Aorta (tissue), 5 donors: ENCODE data around the gene RPGRIP1L. TPM values are rescaled to one million over a fixed set of nuclear protein-coding genes. Genes with fewer than 3 reads are reported as not detected.
A peak's percentile ranks its signal among the peaks of the same experiment; 100 is the strongest.
"Not testable (repeated sequence)": the region's sequence is repeated elsewhere in the genome, so short reads cannot be mapped to it uniquely, and the experiment has no call there.

ENCODE experiments used
- ATAC-seq: fragments of 200-7000 bp; cut with Tn5 transposase; one replicate; pipeline ENCODE4 v1.9.1; 2022; ENCODE audit warnings: moderate library complexity; ENCODE audit not compliant: low FRiP score
- DNase-seq, 2 donors: peaks; one replicate each; pipeline ENCODE4 v3.0.0-alpha.2; 2020
- H3K27ac ChIP-seq, 2 donors: one replicate each; pipeline ENCODE4 v1.5.1; 2013; ENCODE audit warnings: low read length in 2 of 2, mild to moderate bottlenecking in 2 of 2, moderate library complexity in 2 of 2, control low read depth in 1 of 2, inconsistent platforms in 1 of 2, low read depth in 1 of 2
- H3K27me3 ChIP-seq, 2 donors: one replicate each; pipeline ENCODE4 v1.6.1; 2013; ENCODE audit warnings: control low read depth in 1 of 2, low read length in 1 of 2, mild to moderate bottlenecking in 1 of 2, moderate library complexity in 1 of 2; ENCODE audit not compliant: insufficient read depth in 2 of 2, control insufficient read depth in 1 of 2
- H3K36me3 ChIP-seq, 2 donors: one replicate each; pipeline ENCODE4 v1.6.1; 2013; ENCODE audit warnings: control low read depth in 1 of 2, low read length in 1 of 2, mild to moderate bottlenecking in 1 of 2; ENCODE audit not compliant: insufficient read depth in 2 of 2, control insufficient read depth in 1 of 2
- H3K4me1 ChIP-seq, 2 donors: one replicate each; pipeline ENCODE4 v1.6.1; 2013; ENCODE audit warnings: low read length in 2 of 2, control low read depth in 1 of 2, mild to moderate bottlenecking in 1 of 2, moderate library complexity in 1 of 2; ENCODE audit not compliant: insufficient read depth in 2 of 2, control insufficient read depth in 1 of 2
- H3K4me3 ChIP-seq, 2 donors: one replicate each; pipeline ENCODE4 v1.5.1; 2013; ENCODE audit warnings: low read length in 2 of 2, control low read depth in 1 of 2, mild to moderate bottlenecking in 1 of 2
- H3K9me3 ChIP-seq: one replicate; pipeline ENCODE4 v1.6.1; 2013; ENCODE audit warnings: mild to moderate bottlenecking, low read length; ENCODE audit not compliant: control insufficient read depth
- WGBS, 2 donors: extraction: QIAGEN DNeasy Blood & Tissue Kit; methylation state at CpG; one replicate each; pipeline ENCODE4 v1.1.7; 2013; 5-methylcytosine and 5-hydroxymethylcytosine counted together
- intact Hi-C, 2 donors: fragments of 100-400 bp; cut with DNase I; formaldehyde crosslinking; loops; one replicate each; pipeline versions ENCODE4 v1.14.2 to v1.15.0; 2022
- polyA plus RNA-seq, 2 donors: library from polyadenylated mRNA; stranded (reverse); fragments of 200-250 nt; gene quantifications; one replicate each; pipeline ENCODE4 v1.2.3, GENCODE V29; 2013
- total RNA-seq, 2 donors: library from RNA; stranded (reverse); fragmentation: NEBNext Ultra II Directional; extraction: Animal tissue kit (Norgen Biotek cat#: 25700); gene quantifications; one replicate each; pipeline ENCODE4 v1.2.1, GENCODE V29; 2021
- donor health status: healthy with polysubstance abuse.
- donor health status: Bipolar disorder and iron deficiency.
- donor health status: DM: no; HTN: no; CAD: no.
- donor health status: DM: no; HTN: no; CAD: no.
- donor health status: DM: yes; HTN: yes; CAD: no.

The RPGRIP1L gene
- total and polyA plus RNA-seq, 4 donors: 1.4 to 7.3 (median 3.4) TPM

DNA sequence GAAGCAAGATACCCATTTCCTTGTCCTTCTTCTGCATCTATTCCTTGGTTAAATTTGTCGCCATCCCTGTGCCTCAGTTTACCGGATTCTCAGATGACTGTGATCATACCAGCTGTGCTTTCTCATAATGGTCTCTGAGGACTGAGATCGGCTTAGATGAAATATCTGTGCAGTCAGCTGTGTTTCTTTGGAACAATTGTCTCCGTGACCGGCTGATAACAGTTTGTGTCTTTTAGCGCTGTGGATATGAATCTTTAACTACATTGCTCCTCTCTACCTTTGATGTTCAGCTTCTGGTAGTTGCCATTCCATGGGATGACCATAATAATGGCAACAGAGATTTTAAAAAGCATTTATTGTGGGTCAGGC is 770 bp upstream of the RPGRIP1L start:
- ATAC-seq (no peak), DNase-seq (no peak)
- Histone ChIP-seq H3K27me3 (no peaks in the 10 kb centered on the region), H3K4me1 (peaks cover 0 to 5% of the 10 kb centered on the region in 2 donors), H3K27ac (no peak overlapping the region), H3K4me3 (peak overlapping the region; percentile 30 to 66), H3K9me3 (no peaks in the 10 kb centered on the region), H3K36me3 (no peaks in the 10 kb centered on the region)
- 6 to 8% methylated on average over 6 of the region's 6 CpGs for WGBS, 2 donors
- intact Hi-C loops: loop anchor here in 1 of 2 donors (5.0 kb wide), 1 partner anchor 197 kb away; no protein-coding TSS in a partner anchor

- H3K36me3 ChIP-seq, ATAC-seq, DNase-seq, H3K4me1 ChIP-seq, H3K27ac ChIP-seq, H3K9me3 ChIP-seq, H3K4me3 ChIP-seq, H3K27me3 ChIP-seq, intact Hi-C loops: not testable (repeated sequence)
- WGBS, 2 donors: 96 to 98% methylated on average over 9 to 31 of the region's 31 CpGs
These were observed 5.4 kb downstream of the RPGRIP1L start for GRCh38 chr16:53698271-53698670.

DNA sequence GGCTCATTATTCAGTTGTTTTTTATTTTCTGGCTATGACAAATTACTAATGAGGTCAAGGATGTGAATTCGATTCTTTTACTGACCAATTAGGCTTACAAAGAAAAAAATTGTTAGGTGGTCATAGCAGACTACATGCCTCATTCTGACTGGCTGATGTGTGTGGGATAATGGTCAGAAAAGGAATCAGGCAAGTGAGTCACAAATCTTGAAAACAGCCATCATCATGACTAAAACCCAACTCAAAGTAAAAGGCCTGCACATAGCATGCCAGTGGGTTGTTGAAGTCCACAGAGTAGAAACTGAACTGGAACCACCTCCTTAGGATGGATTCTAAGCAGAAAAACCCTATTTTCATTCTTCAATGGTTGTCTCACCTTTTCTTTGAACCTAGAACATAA is 8.6 kb downstream of the RPGRIP1L start:
- Histone ChIP-seq H3K9me3 (no peaks in the 10 kb centered on the region), H3K36me3 (peaks cover 0 to 2% of the 10 kb centered on the region in 2 donors), H3K27me3 (no peaks in the 10 kb centered on the region), H3K4me3 (no peak overlapping the region), H3K4me1 (no peaks in the 10 kb centered on the region), H3K27ac (no peak overlapping the region)
- DNase-seq (no peak), ATAC-seq (no peak)
- intact Hi-C loops: no loop called here
- 86 to 91% methylated on average over 1 of the region's 1 CpG for WGBS, 2 donors

GRCh38 chr16:53693320-53693719 is 10.3 kb downstream of the RPGRIP1L start:
- H3K27me3 ChIP-seq: no peaks in the 10 kb centered on the region
- no peaks in the 10 kb centered on the region for H3K9me3 ChIP-seq
- intact Hi-C loops: no loop called here
- WGBS, 2 donors: 83 to 93% methylated on average over 5 of the region's 5 CpGs
- no peaks in the 10 kb centered on the region for H3K4me1 ChIP-seq
- H3K4me3 ChIP-seq: no peak overlapping the region
- no peak overlapping the region for H3K27ac ChIP-seq
- DNase-seq (no peak), ATAC-seq (no peak)
- H3K36me3 ChIP-seq: peaks cover 0 to 2% of the 10 kb centered on the region in 2 donors

GRCh38 chr16:53692146-53692545 is 11.5 kb downstream of the RPGRIP1L start:
- H3K4me3 ChIP-seq: no peak overlapping the region
- peaks cover 0 to 2% of the 10 kb centered on the region in 2 donors for H3K36me3 ChIP-seq
- no peaks in the 10 kb centered on the region for H3K9me3 ChIP-seq
- no peak overlapping the region for H3K27ac ChIP-seq
- DNase-seq: no peak
- no peak for ATAC-seq
- WGBS, 2 donors: 91 to 93% methylated on average over 5 of the region's 5 CpGs
- H3K4me1 ChIP-seq: no peaks in the 10 kb centered on the region
- intact Hi-C loops: no loop called here
- H3K27me3 ChIP-seq: no peaks in the 10 kb centered on the region

DNA sequence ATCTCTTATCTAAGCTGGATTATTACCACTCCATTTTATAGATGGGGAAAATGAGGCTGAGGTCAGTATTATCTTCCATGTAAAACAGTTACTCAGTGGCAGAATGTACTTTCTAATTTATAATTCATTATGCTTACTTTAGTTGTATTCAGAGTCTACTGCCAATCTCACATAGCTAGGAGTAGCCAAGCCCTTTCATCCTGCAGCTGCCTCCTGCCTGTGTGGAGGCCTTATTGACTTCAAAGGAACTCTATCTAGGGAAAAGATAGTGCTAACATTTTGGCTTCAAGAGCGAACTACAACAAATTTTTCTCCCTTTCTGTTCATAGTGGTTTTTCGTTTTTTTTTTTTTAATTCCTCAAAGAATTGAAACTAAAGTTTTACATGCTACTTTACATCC is 12.9 kb downstream of the RPGRIP1L start:
- H3K4me1 ChIP-seq: no peaks in the 10 kb centered on the region
- no peak overlapping the region for H3K4me3 ChIP-seq
- intact Hi-C loops: no loop called here
- ATAC-seq (no peak), DNase-seq (no peak)
- H3K36me3 ChIP-seq: peaks cover 0 to 2% of the 10 kb centered on the region in 2 donors
- H3K27me3 ChIP-seq: no peaks in the 10 kb centered on the region
- WGBS, 2 donors: 91 to 94% methylated on average over 2 of the region's 2 CpGs
- no peaks in the 10 kb centered on the region for H3K9me3 ChIP-seq
- no peak overlapping the region for H3K27ac ChIP-seq

GRCh38 chr16:53689636-53690035 is 14.0 kb downstream of the RPGRIP1L start:
- no peak overlapping the region for H3K4me3 ChIP-seq
- H3K27me3 ChIP-seq: no peaks in the 10 kb centered on the region
- ATAC-seq: no peak
- no peaks in the 10 kb centered on the region for H3K4me1 ChIP-seq
- no peak overlapping the region for H3K27ac ChIP-seq
- WGBS, 2 donors: 97 to 100% methylated on average over 3 of the region's 3 CpGs
- H3K36me3 ChIP-seq: no peaks in the 10 kb centered on the region
- intact Hi-C loops: no loop called here
- DNase-seq: no peak
- no peaks in the 10 kb centered on the region for H3K9me3 ChIP-seq

DNA sequence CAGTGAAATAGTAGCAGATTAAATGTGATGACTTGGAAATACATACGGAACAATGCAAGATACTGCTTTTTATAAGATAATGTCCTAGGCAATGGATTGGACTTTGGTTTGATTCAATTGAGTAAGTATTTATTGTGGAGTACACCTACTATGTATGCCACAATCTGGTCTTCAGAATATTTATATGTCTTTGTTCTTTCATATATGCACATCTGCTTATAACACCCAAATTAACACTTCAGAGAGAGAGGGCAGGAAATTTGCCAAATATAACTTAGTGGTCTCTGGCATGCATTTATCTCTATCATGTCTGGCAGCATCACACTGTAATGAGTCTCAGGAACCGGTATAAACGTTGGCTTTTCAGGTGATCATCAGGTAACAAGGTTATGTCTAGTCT is 16.9 kb downstream of the RPGRIP1L start:
- ATAC-seq: no peak
- H3K4me3 ChIP-seq: no peak overlapping the region
- no peaks in the 10 kb centered on the region for H3K4me1 ChIP-seq
- no peaks in the 10 kb centered on the region for H3K27me3 ChIP-seq
- H3K36me3 ChIP-seq: no peaks in the 10 kb centered on the region
- DNase-seq: no peak
- H3K27ac ChIP-seq: no peak overlapping the region
- H3K9me3 ChIP-seq: no peaks in the 10 kb centered on the region
- intact Hi-C loops: no loop called here
- WGBS, 2 donors: 74 to 78% methylated on average over 3 of the region's 3 CpGs

- H3K27ac ChIP-seq, H3K4me3 ChIP-seq, H3K9me3 ChIP-seq, H3K4me1 ChIP-seq, ATAC-seq, intact Hi-C loops, H3K27me3 ChIP-seq, DNase-seq, H3K36me3 ChIP-seq: not testable (repeated sequence)
- 95 to 97% methylated on average over 3 of the region's 3 CpGs for WGBS, 2 donors
These were observed 18.3 kb downstream of the RPGRIP1L start for GRCh38 chr16:53685334-53685733.
